ENCODE measurements around the gene PPP1R12B. TPM values are rescaled to one million over a fixed set of nuclear protein-coding genes. Genes with fewer than 3 reads are reported as not detected.
"Not testable (repeated sequence)": the region's sequence is repeated elsewhere in the genome, so short reads cannot be mapped to it uniquely, and the experiment has no call there.

The PPP1R12B gene
- total RNA-seq, 1 donor from 2014 or later = 21.8 TPM

- not testable (repeated sequence) for H3K9me3 Mint-ChIP-seq; H3K4me3 ChIP-seq; H3K27ac ChIP-seq; H3K4me1 Mint-ChIP-seq; H3F3A ChIP-seq (ENCODE audit: low read depth); DNase-seq (ENCODE audit: low spot score); H2AFZ ChIP-seq (replicated peaks); H3K27me3 Mint-ChIP-seq (ENCODE audit: insufficient read depth, low read depth); H3K36me3 ChIP-seq; H3K9me3 ChIP-seq (ENCODE audit: low read depth); H3K36me3 Mint-ChIP-seq; H3K79me2 ChIP-seq (ENCODE audit: low read depth); H4K20me1 ChIP-seq (ENCODE audit: low read depth); H3K4me2 ChIP-seq; H3K9ac ChIP-seq; H3K27ac Mint-ChIP-seq; H3K27me3 ChIP-seq; H3K4me3 Mint-ChIP-seq
- peaks cover 18% of the 10 kb centered on the region for H3K4me1 ChIP-seq
These were observed 118.9 kb downstream of the PPP1R12B start for GRCh38 chr1:202467381-202467780.

- not testable (repeated sequence) for H3K36me3 Mint-ChIP-seq; H3K9me3 ChIP-seq (ENCODE audit: low read depth); H3K4me2 ChIP-seq; H2AFZ ChIP-seq (replicated peaks); H3K27ac Mint-ChIP-seq; H3K9me3 Mint-ChIP-seq; H3K27me3 ChIP-seq; DNase-seq (ENCODE audit: low spot score); H3K4me3 Mint-ChIP-seq; H4K20me1 ChIP-seq (ENCODE audit: low read depth); H3K36me3 ChIP-seq; H3F3A ChIP-seq (ENCODE audit: low read depth); H3K9ac ChIP-seq; H3K27me3 Mint-ChIP-seq (ENCODE audit: insufficient read depth, low read depth); H3K4me1 Mint-ChIP-seq; H3K27ac ChIP-seq; H3K79me2 ChIP-seq (ENCODE audit: low read depth); H3K4me3 ChIP-seq
- H3K4me1 ChIP-seq = peaks cover 19% of the 10 kb centered on the region
These were observed 120.2 kb downstream of the PPP1R12B start for GRCh38 chr1:202468695-202469094.

DNA sequence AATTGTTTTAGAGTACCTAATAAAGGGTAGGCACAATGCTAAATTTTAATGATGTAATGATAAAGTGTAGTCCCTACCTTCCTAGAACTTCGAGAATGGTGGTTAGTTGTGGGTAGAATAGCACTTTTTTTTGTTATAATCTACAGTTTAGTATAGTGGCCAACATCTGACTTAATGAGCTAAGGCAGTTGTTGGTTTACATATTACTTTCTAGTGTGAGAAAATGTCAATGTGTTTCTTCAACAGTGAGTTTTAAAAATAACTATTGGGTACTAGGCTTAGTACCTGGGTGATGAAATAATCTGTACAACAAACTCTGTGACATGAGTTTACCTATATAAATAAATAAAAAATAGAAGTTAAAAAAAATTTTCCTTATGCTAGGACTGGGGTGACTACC lies 120.6 kb downstream of the PPP1R12B start:
- H3K9me3 Mint-ChIP-seq; H3K9me3 ChIP-seq (ENCODE audit: low read depth); H3K9ac ChIP-seq; H3K27ac ChIP-seq; H3K4me2 ChIP-seq; H4K20me1 ChIP-seq (ENCODE audit: low read depth); H2AFZ ChIP-seq (replicated peaks); H3K79me2 ChIP-seq (ENCODE audit: low read depth); H3K4me3 Mint-ChIP-seq; DNase-seq (ENCODE audit: low spot score); H3K4me3 ChIP-seq; H3K4me1 Mint-ChIP-seq; H3K36me3 Mint-ChIP-seq; H3K36me3 ChIP-seq; H3K27me3 ChIP-seq; H3K27me3 Mint-ChIP-seq (ENCODE audit: insufficient read depth, low read depth); H3F3A ChIP-seq (ENCODE audit: low read depth); H3K27ac Mint-ChIP-seq: not testable (repeated sequence)
- peaks cover 24% of the 10 kb centered on the region for H3K4me1 ChIP-seq

- DNase-seq (ENCODE audit: low spot score) = no peak
These were observed 122.7 kb downstream of the PPP1R12B start for GRCh38 chr1:202471246-202471645.

DNA sequence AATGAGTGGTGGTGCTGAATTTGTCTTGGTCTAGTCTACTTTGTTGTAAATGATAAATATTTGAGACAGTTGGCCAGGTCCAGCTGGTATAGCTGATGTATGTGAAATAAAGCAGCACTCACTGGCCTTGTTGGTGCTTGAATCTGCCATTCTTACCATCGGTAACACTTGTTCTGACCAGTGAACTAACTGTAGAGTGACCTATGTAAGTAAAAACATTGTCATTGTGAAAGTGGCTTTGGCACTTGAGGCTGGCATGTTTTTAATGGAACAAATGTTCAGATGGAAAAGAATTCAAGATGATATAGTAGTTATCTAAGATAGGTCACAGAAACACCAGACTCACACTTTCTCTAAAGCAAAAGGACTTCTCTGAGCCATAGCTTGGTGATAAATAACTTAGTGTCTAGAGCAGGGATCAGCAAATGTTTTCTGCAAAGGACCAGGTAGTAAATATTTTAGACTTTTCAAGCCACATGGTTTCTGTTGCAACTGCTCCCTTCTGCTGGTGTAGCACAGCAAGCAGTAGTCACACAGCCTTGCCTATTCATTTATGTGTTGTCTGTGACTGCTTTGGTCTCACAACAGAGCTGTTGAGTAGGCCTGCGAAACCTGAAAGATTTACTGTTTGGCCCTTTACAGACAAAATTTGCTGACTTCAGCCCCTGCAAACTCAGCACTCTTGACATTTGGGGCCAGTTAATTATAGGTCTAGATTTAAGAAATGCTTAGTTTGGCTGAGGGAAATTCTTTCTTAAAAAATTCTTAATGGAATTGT lies 124.0 kb downstream of the PPP1R12B start:
- not testable (repeated sequence) for H3K9me3 Mint-ChIP-seq; H4K20me1 ChIP-seq (ENCODE audit: low read depth); H3F3A ChIP-seq (ENCODE audit: low read depth); H3K27me3 ChIP-seq; H3K27ac Mint-ChIP-seq; H3K9ac ChIP-seq; H3K36me3 Mint-ChIP-seq; DNase-seq (ENCODE audit: low spot score); H3K27me3 Mint-ChIP-seq (ENCODE audit: insufficient read depth, low read depth); H3K9me3 ChIP-seq (ENCODE audit: low read depth); H2AFZ ChIP-seq (replicated peaks); H3K4me3 ChIP-seq; H3K4me2 ChIP-seq; H3K4me1 Mint-ChIP-seq; H3K27ac ChIP-seq; H3K79me2 ChIP-seq (ENCODE audit: low read depth); H3K36me3 ChIP-seq; H3K4me3 Mint-ChIP-seq
- peaks cover 19% of the 10 kb centered on the region for H3K4me1 ChIP-seq

More at GRCh38 chr1:202471246-202471645, 122.7 kb downstream of the PPP1R12B start:
- Mint-ChIP-seq H3K4me3 (no peak overlapping the region), H3K27ac (no peak overlapping the region), H3K36me3 (no peaks in the 10 kb centered on the region), H3K9me3 (no peaks in the 10 kb centered on the region), H3K27me3 (ENCODE audit: insufficient read depth, low read depth) (peaks cover 6% of the 10 kb centered on the region), H3K4me1 (peaks cover 9% of the 10 kb centered on the region)
- H3K9me3 ChIP-seq (ENCODE audit: low read depth) = no peaks in the 10 kb centered on the region
- H3K27ac ChIP-seq = no peak overlapping the region
- H3F3A ChIP-seq (ENCODE audit: low read depth) = peaks cover 8% of the 10 kb centered on the region
- no peak overlapping the region for H3K9ac ChIP-seq
- H3K4me1 ChIP-seq = peaks cover 26% of the 10 kb centered on the region
- no peak overlapping the region for H2AFZ ChIP-seq (replicated peaks)
- H3K79me2 ChIP-seq (ENCODE audit: low read depth) = no peaks in the 10 kb centered on the region
- no peaks in the 10 kb centered on the region for H3K27me3 ChIP-seq
- H3K4me2 ChIP-seq = no peak overlapping the region
- H3K36me3 ChIP-seq = no peaks in the 10 kb centered on the region
- no peak overlapping the region for H3K4me3 ChIP-seq
- no peaks in the 10 kb centered on the region for H4K20me1 ChIP-seq (ENCODE audit: low read depth)
- no peak for TF ChIP-seq EZH2phosphoT487 (IDR thresholded peaks at IDR 0.05)
- no peak for TF ChIP-seq EZH2 (IDR thresholded peaks at IDR 0.05)
- TF ChIP-seq CTCF (IDR thresholded peaks at IDR 0.05) = no peak

- not testable (repeated sequence) for H3K9me3 ChIP-seq (ENCODE audit: low read depth); H3K36me3 Mint-ChIP-seq; H4K20me1 ChIP-seq (ENCODE audit: low read depth); H3K4me3 Mint-ChIP-seq; H3K4me1 Mint-ChIP-seq; H3K36me3 ChIP-seq; H3K4me3 ChIP-seq; H3K27me3 ChIP-seq; H3K79me2 ChIP-seq (ENCODE audit: low read depth); H2AFZ ChIP-seq (replicated peaks); H3K9me3 Mint-ChIP-seq; H3F3A ChIP-seq (ENCODE audit: low read depth); H3K9ac ChIP-seq; H3K4me2 ChIP-seq; H3K27ac Mint-ChIP-seq; H3K27me3 Mint-ChIP-seq (ENCODE audit: insufficient read depth, low read depth)
- peak overlapping the region; percentile 20 for H3K27ac ChIP-seq
- DNase-seq (ENCODE audit: low spot score) = peak; percentile 19
- peaks cover 19% of the 10 kb centered on the region for H3K4me1 ChIP-seq
These were observed 125.0 kb downstream of the PPP1R12B start for GRCh38 chr1:202473266-202474045.

GRCh38 chr1:202479661-202480060 lies 131.2 kb downstream of the PPP1R12B start:
- H3K27ac Mint-ChIP-seq; H3K27me3 Mint-ChIP-seq (ENCODE audit: insufficient read depth, low read depth); H3K4me1 Mint-ChIP-seq; DNase-seq (ENCODE audit: low spot score); H4K20me1 ChIP-seq (ENCODE audit: low read depth); H3K9me3 Mint-ChIP-seq; H3K79me2 ChIP-seq (ENCODE audit: low read depth); H3K27ac ChIP-seq; H3K4me3 ChIP-seq; H3K36me3 Mint-ChIP-seq; H3K9ac ChIP-seq; H2AFZ ChIP-seq (replicated peaks); H3K36me3 ChIP-seq; H3F3A ChIP-seq (ENCODE audit: low read depth); H3K9me3 ChIP-seq (ENCODE audit: low read depth); H3K27me3 ChIP-seq; H3K4me3 Mint-ChIP-seq: not testable (repeated sequence)
- H3K4me1 ChIP-seq = peaks cover 16% of the 10 kb centered on the region
- peak overlapping the region; percentile 10 for H3K4me2 ChIP-seq

Data from neural progenitor cell (in vitro differentiated cells).